Stimulated activated CD8-positive, alpha-beta memory T cell treated with anti-CD3 and anti-CD28 coated beads, Interleukin-15, amount 100 ng/mL, for 24 hours (primary cell): ENCODE measurements around the gene DCAF5.

Experiments
- DNase-seq: peaks from one replicate; pipeline ENCODE4 v3.0.0-alpha.2; 2020; ENCODE audit warnings: low read depth

The DCAF5 gene

DNA sequence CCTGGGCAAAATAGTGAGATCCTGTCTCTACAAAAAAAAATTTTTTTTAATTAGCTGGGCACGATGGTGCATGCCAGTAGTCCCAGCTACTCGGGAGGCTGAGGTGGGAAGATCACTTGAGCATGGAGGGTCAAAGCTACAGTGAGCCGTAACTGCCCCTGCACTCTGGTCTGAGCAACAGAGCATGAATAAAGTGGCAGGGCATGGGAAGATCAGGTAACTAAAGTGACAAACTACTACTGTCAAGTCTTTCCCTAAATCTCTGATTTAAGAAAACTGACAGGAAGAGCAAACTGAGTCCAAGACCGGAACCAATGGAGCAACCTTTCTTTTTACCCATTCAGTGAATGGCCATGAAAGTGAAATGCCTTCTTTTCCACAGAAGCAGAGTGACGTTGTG, 10.8 kb downstream of the DCAF5 start:
- DNase-seq, result no peak

DNA sequence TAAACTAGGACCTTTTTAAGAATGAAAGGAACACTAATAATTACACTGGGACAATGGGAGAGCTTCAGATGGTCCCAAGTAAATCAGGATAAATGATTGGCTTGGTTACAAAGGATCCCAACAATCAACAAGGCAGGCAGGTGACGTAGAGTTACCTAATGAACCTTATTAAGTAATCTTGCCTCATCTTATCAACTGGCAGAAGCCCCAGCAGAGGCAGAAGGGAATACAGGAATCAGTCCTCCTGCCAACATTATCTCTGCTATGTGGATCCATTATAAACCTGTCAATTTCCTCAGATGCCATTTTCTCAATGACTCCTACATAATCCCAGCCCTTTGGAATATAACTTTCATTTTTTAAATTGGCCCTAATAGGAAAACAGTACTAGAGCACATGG, 11.4 kb downstream of the DCAF5 start:
- no peak for DNase-seq

DNA sequence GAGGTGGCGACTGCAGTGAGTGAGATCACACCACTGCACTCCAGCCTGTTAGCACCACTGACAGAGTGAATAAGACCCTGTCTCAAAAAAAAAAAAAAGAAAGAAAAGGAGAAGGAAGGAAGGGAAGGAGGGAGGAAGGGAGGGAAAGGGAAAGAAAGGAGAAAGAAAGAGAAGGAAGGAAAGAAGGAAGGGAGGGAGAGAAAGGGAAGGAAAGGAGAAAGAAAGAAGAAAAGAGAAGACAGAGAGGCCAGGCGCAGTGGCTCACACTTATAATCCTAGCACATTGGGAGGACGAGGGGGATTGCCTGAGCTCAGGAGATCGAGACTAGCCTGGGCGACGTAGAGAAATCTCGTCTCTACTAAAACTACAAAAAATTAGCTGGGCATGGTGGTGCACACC, 13.2 kb downstream of the DCAF5 start:
- no peak for DNase-seq

DNA sequence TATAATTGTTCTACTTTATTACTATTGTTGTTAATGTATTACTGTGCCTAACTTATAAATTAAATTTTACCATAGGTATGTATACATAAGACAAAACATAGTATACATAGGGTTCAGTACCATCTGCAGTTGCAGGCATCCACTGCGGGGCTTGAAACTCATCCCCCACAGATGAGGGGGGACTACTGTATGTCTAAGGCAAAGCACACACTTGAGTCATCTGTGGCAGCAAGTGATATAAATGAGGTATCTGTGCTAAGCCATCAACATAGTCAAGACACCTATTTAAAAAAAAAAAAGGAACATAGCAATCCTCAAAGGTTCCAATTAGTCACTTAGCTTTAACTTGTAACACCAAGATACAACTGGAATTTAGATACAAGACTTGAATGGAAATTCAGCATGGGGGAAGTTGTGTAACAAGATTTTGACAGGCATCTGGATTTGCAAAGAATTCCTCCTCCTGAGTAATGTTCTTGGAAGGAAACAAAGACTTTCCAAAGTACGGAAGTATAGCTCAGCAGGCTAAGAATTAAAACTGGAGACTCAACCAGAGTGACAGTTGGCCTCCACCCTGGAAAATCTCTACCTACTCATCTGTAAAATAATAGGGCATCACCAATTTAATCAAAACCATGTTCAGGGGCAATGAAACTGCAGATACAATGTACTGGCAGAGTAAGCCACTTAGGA, 14.9 kb downstream of the DCAF5 start:
- DNase-seq, result no peak

DNA sequence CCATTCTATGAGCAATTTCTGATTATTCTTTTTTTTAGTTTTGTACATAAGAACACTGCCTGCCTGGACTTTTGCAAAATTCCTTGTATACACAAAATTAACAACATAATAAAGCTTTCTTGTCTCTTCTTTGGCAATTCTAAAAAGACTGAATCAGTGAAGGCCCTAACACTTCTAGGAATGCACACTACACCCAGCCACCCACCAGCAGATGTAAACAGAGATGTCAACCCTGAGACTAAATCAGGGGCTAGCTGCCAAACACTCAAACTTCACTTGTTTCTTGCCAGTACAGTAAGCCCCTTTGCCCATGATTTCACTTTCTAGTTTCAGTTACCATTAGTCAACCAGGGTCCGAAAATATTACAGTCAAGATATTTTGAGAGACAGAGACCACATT, 15.5 kb downstream of the DCAF5 start:
- DNase-seq, result no peak

DNA sequence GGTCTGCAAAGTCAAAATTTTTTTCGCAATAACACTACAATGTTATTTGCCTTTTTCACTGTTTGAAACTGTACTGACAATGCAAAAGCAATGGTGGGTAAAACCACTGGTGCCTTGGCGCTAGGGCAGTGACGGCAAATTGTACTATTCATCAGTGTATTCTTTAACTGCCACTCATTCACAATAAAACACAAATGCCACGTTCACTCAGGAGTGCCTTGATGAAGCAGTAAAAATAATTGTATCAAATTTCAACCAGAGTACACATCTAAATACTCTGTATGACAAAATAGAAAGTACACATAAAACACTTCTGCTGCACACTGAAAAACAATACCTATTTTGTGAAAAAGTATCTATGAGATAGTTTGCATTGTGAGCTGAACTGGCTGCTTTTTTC, 17.8 kb downstream of the DCAF5 start:
- no peak for DNase-seq

DNA sequence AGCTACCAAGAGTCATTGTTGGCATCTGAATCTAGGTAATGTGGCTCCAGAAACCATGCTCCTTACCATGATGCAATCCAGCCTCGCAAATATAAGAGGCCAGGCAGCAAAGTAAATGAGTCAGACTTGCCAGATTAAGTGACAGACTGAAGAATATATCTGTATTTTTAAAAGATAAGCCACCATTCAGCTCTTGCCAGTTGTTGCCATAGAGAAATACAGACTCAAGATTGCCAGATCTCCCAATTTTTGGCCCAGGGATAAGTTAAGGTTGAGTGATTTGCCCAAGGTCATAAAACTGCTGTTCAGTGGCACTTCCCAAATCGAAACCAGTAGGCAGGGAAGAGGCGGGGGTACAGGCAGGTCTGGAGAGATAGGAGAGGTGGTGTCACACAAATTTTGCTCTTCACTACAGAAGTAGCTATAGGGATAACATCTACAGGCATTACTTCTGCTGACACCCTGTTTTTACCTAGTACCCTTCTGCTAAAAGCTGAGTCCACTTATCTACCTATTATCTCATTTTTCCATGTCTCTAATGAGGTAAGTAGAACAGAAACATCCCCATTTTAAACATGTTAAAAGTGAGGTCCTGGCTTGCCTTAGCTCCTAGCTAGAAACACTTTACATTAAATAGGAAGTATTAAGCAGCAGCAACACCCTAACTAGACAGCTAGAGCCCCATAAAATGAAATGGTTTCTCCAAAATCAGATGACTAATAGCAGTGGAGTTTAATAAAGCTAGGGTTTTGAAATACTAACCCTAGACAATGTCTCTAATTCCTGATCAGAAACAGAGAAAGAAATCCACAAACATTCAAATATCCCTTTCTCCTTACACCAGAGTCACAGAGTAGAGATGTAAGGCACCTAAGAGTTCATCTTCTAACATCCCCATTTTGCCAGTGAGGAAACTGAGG, 19.5 kb downstream of the DCAF5 start:
- no peak for DNase-seq

DNA sequence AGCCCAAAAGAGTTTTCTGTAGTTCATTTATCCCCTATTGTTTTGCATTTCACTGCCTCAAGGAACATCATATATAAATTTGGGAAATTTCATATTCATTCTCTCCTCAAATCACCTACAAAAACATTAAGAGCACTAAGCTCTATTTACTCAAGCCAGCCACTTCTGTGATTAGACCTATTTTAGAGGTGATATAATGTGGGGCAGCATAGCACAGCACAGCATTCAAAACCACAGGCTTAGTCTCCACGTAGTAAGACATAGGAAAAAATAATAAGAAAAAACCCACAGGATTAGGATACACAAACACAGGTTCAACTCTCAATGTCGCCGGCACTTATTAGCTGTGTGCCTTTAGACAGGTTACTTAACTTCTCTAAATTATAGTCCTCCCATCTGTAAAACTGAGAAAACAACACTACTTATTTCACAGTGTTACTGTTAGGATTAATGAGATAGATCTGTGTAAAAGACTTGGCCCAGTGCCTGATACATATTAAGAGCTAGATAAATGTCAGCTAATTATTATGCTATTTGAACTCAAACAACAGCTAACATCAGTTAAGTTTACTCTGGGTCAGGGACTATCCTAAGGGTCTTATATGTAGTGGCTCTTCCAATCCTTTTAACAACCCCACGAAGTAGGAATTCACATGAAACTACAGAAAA, 20.3 kb downstream of the DCAF5 start:
- DNase-seq, result no peak

DNA sequence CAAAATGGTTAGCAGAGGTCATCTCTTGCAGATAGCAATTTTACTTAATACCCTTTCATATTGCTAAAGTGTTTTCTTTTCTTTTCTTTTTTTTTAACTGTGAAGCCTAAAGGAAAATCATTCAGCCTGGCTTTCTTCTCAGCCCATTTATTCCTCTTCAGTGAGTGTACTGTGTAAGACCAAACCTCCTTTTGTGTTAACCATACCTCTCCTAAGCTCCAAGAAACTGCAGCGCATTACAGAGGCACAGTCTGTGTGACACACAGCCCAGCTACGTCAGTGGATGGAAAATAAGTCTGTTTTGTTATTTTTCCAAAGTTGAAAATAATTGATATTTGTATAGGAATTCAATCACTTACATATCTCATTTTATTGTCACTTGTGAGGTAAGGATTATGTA, 21.7 kb downstream of the DCAF5 start:
- no peak for DNase-seq

DNA sequence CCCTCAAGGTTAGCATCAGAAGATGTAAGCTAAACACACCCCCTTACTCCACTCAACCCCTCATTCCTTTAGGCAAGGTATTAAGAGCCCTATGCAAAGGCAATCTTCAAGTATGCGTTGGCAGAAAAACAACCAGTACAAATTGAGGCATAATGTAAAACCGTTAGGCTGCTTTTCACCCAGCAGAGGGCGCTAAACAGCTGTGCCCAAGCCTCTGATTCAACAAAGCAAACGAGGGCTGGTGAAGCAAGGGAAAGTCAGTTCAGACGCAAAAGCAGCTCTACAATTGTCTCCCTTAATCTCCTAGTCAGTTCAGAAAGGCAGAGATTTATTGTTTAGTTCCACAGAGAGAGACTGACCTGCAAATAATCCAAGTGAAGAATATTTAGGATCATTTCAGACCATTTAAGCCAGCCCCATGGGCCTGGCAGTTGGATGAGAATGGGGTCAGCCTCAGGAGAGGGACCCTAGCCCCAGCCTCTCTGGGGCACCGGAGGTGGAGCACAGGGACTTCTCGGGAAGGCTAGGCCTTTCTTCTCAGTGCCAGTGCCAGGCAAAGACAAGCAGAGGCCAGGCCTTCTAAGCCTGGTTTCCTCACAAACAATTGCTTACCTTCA, 23.5 kb downstream of the DCAF5 start:
- DNase-seq, result no peak

DNA sequence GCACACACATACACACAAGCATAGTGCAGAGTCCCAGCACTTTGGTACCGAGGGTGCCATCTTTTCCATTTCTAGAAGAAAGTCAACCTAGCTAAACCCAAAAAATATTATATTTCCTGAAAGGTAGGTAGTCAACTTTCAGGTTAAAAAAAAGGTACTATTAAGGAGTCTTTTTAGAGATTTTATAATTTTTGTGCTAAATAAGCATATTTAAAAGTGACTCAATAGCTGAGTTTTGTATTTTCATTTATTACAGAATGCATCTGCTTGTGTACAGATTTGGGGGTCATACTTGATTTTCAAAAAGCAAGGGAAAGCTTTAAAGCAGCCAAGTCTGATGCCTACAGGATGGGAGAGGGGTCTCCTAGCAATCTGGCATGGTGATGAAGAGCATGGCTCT, 34.6 kb downstream of the DCAF5 start:
- no peak for DNase-seq

DNA sequence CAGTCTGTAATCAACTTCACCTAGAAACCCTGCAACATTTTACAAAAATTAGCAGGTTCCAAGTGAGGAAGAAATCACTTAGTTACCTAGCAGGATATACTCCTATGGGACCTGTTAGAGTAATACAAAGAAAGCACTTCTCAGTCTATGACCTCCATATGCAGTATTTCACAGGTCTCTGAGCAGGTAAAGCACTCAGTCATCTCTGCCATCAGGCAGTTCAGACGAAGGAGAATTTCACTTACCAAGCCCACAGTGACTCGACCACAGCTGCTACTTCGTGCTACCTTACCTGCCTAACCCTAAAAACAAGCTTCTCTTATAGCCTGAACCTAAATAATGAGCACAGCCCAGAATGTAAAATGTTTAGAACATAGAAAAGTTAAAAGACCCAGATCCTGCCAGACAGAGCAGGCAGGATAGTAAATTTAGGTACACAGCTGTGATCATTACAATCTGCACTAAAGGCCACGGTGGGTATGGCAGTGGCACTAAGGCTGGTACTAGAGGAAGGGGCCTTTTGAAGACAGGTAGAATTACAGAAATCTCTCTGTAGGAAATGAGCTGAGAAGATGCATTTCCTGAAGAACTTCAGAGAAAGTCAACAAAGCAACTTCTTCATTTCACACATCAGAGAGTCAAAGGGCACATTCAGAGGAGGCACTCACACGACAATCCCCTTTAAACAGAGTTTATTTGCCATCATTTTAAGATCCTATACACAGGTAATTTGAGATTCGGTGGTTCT, 35.7 kb downstream of the DCAF5 start:
- no peak for DNase-seq

DNA sequence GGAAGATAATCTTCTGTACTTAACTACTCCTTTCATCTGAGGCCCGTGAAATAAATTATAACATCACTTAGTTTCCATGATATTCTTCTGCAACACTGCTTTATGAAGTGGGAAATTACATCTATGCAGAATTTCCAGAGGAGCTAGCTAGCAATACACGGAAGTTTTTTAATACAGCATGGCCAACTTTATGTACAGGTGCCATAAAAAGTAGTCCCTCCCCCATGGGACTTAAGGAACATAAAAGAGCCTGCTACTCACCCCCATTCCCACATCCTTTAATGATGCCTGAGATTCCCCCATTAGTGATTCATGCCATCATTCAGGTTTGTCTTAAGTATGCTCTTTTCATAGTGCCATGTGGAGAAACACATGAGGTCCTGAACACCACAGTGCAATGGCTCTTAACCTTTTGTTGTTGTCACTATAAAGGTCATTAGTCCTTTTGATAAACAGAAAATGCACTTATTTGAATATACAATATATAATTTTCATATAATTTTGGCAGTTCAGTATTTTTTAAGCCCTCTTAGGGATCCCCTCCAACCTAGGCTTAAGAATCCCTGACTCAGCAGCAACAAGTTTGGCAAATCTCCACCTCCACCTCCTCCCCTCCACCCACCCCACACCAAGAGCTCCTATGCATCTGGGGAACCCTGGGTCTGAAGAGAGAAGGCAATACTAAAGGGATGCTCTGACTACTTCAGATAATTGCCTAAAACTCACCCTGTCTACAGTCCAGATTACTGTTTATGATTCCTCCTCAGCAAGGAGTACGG, 37.3 kb downstream of the DCAF5 start:
- no peak for DNase-seq

DNA sequence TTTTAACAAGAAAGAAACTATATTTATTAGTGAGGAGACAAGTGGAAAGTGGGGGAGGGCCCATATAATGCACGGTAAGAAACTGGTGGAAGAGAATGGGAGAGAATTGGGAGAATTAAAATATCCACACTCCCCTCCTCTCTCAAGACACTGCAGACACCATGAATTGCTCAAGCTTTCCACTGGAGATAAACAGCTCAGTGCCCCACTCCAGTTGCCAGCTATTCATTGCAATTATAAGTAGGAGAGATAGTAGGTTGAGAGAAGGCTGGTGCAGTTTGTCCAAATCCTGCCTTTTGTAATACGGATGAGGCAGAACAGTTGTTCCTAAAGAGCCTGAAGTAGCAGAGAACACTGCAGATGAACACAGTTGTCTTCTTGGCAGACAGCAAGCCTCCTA, 38.2 kb downstream of the DCAF5 start:
- DNase-seq, result no peak

DNA sequence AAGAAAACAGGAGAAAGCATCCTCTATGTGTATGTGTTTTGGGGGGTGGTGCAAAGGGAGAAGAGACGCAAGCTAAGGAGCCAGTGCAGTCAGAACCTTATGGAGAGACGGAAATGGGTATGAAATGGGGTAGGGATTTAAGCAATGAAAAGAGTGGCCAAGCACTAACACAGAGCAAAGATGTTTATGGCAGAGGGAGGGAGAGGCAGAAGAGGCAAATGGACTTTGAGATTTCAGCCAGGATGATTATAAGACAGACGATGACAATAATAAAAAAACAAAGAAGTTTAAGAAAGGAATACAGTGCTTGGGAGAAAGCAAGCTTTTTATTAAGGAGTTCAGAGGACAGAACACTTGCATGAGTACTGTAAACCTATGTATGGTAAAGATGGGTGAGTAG, 44.6 kb downstream of the DCAF5 start:
- no peak for DNase-seq

DNA sequence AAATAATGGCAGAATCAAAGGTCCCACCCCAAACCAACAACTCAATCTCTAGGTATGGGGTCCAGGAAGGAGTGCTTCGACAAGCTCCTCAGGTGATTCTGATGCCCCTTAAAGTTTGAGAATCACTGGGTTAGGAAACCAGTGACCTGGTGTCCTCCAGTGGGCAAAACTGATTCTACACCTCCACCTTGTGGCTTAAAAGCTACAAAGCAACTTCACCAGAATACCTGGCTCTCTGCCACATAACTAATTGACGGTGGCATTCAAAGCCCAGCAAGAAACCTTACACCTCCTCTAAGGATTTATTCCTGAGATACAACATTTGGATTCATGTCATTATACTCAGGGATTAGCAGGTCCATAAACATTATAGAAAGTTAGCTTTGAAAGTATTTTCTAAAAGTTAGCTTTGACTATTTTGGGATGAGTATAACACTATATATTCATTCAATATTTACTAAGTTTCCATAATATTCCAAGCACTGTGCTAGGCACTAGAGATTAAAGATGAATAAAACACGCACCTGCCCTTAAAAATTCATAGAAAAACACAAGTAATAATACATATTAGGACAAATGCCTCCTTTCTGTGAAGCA, 45.4 kb downstream of the DCAF5 start:
- DNase-seq, result no peak

DNA sequence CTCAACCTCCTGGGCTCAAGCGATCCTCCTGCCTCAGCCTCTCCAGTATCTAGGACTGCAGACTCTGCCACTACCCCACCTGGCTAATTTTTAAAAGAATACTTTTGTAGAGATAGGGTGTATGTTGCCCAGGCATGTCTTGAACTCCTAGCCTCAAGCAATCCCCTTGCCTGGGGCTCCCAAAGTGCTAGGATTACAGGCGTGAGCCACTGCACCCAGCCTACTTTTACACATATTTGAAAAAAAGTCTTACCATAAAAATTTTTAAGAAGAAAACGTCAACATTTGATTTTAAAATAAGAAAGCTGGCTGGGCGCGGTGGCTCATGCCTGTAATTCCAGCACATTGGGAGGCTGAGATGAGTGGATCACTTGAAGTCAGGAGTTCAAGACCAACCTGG, 46.5 kb downstream of the DCAF5 start:
- DNase-seq, result no peak

DNA sequence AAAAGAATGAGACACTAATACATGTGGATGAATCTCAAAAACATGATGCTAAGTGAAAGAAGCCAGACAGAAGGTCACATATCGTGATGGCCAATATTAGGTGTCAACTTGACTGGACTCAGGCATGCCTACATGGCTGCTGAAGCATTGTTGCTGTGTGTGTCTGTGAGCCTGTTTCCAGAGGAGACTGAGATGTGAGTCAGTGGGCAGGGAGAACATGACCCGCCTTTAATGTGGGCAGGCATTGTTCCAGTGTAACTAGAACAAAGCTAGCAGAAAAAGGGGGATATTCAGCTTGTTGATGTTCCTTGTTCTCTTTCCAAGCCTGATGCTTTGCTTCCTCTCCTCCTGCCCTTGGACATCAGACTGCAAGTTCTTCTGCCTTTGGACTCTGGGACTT, 47.6 kb downstream of the DCAF5 start:
- no peak for DNase-seq

DNA sequence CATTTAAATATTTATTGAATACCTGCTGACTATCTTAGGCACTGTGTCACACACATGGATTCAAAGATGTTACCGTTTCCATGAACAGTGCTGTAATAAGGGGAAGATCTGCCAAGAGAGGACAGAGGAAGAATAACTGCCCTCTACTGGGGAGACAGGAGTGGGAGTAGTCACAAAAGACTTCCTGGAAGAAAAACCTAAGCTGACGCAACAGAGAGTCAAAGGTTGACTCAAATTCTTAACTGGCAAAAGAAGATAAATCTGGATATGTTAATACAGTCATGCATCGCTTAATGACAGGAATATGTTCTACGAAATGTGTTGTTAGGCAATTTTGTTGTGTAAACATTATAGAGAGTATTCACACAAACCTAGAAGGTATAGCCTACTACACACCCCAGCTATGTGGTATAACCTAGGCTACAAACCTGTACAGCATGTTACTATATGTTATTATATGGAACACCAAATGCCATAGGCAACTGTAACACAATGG, 51.5 kb downstream of the DCAF5 start:
- no peak for DNase-seq

DNA sequence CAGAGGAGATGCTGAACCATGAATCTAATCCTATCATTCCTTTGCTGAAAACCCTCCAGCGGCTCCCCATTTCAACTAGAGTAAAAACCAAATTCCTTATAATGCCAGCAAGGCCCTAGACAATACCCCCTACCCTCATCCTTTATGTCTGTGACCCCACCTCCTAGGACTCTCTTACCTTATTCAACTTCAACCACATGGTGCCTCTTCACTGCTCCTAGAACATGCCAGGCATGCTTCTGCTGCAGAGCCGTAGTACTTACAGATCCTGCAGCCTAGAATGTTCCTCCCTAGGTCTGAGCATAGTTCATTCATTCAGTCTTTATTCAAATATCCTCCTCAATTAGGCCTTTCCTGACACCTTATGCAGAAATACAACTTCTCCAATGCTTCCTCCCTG, 54.9 kb downstream of the DCAF5 start:
- DNase-seq, result no peak
